Measurements from ENCODE around the gene KRTAP5-3. TPM values are rescaled to one million over a fixed set of nuclear protein-coding genes. Genes with fewer than 3 reads are reported as not detected.
A peak's percentile ranks its signal among the peaks of the same experiment; 100 is the strongest.

The KRTAP5-3 gene
- total and polyA plus RNA-seq, 2 of the 13 experiments (the other 11 are each of a cell fraction or from before 2014, with no cell fraction given): not detected

DNA sequence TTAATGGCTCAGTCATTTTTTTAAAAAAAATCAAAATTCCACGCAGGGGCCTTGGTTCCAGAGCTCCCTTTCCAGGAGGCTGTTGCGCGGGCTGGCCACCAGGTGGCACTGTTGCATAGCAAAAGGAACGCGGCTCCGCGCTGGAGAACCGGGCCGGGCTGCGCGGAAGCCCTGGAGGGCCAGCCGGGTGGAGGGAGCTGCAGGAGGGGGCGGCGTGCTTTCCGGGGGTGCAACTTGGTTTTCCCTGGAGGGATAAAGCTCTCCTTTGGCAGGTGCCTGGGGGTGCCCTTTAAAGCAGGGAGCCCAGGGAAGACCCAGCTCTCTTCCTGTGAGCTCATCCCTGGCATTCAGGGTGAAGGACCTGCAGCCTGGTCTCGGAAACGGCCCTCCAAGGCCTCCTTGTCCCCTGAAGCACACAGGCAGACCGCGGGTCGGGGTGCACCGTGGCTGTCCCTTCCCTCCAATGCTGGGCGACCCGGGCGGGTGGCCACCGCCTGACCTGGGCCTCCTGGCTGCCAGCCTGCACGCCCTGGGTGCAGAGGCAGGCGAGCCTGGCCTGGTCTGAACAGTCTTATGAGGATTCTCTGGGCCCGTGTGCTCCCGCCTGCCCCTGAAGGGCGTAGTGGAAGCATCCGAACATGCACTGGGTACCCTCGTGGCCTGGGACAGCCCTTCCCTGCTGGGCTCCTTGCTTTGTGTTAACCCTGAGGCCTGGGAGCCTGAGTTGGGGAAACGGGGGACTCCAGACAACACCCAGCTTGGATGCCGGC is 44.7 kb upstream of the KRTAP5-3 start (continued):
- peak; percentile 68; the same call in 1 of the 2 replicates for TF ChIP-seq ZNF713 (CRISPR knock-in tag; IDR thresholded peaks at IDR 0.05)
- no peak for TF ChIP-seq ZNF253 (CRISPR knock-in tag; IDR thresholded peaks at IDR 0.05; ENCODE audit: borderline replicate concordance)
- TF ChIP-seq THYN1 (CRISPR knock-in tag; IDR thresholded peaks at IDR 0.05; ENCODE audit: borderline replicate concordance, low read depth): no peak
- TF ChIP-seq, protein P1, sequence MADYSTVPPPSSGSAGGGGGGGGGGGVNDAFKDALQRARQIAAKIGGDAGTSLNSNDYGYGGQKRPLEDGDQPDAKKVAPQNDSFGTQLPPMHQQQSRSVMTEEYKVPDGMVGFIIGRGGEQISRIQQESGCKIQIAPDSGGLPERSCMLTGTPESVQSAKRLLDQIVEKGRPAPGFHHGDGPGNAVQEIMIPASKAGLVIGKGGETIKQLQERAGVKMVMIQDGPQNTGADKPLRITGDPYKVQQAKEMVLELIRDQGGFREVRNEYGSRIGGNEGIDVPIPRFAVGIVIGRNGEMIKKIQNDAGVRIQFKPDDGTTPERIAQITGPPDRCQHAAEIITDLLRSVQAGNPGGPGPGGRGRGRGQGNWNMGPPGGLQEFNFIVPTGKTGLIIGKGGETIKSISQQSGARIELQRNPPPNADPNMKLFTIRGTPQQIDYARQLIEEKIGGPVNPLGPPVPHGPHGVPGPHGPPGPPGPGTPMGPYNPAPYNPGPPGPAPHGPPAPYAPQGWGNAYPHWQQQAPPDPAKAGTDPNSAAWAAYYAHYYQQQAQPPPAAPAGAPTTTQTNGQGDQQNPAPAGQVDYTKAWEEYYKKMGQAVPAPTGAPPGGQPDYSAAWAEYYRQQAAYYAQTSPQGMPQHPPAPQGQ (CRISPR knock-in tag; IDR thresholded peaks at IDR 0.05; ENCODE audit: borderline replicate concordance): no peak
- no peak for TF ChIP-seq ZNF335 (CRISPR knock-in tag; IDR thresholded peaks at IDR 0.05)
- TF ChIP-seq SOX13 (IDR thresholded peaks at IDR 0.05): no peak
- TF ChIP-seq SOX13 (CRISPR knock-in tag; conservative IDR thresholded peaks at IDR 0.05 in 1 of 2, IDR thresholded peaks at IDR 0.05 in 1 of 2): no peak
- no peak for TF ChIP-seq SMARCE1 (IDR thresholded peaks at IDR 0.05; ENCODE audit: borderline replicate concordance)
- TF ChIP-seq PITX1 (CRISPR knock-in tag; IDR thresholded peaks at IDR 0.05): peak; percentile 16; the same call in 1 of the 2 replicates
- no peak for TF ChIP-seq ZNF562 (CRISPR knock-in tag; IDR thresholded peaks at IDR 0.05; ENCODE audit: borderline replicate concordance)
- TF ChIP-seq MATR3 (CRISPR knock-in tag; IDR thresholded peaks at IDR 0.05): no peak
- TF ChIP-seq, protein P2, sequence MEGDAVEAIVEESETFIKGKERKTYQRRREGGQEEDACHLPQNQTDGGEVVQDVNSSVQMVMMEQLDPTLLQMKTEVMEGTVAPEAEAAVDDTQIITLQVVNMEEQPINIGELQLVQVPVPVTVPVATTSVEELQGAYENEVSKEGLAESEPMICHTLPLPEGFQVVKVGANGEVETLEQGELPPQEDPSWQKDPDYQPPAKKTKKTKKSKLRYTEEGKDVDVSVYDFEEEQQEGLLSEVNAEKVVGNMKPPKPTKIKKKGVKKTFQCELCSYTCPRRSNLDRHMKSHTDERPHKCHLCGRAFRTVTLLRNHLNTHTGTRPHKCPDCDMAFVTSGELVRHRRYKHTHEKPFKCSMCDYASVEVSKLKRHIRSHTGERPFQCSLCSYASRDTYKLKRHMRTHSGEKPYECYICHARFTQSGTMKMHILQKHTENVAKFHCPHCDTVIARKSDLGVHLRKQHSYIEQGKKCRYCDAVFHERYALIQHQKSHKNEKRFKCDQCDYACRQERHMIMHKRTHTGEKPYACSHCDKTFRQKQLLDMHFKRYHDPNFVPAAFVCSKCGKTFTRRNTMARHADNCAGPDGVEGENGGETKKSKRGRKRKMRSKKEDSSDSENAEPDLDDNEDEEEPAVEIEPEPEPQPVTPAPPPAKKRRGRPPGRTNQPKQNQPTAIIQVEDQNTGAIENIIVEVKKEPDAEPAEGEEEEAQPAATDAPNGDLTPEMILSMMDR (CRISPR knock-in tag; IDR thresholded peaks at IDR 0.05): peak; percentile 96
- TF ChIP-seq TRIM24 (CRISPR knock-in tag; IDR thresholded peaks at IDR 0.05): no peak
- TF ChIP-seq ZNF543 (CRISPR knock-in tag; IDR thresholded peaks at IDR 0.05): no peak
- no peak for TF ChIP-seq DR1 (CRISPR knock-in tag; IDR thresholded peaks at IDR 0.05)
- TF ChIP-seq, protein P3, sequence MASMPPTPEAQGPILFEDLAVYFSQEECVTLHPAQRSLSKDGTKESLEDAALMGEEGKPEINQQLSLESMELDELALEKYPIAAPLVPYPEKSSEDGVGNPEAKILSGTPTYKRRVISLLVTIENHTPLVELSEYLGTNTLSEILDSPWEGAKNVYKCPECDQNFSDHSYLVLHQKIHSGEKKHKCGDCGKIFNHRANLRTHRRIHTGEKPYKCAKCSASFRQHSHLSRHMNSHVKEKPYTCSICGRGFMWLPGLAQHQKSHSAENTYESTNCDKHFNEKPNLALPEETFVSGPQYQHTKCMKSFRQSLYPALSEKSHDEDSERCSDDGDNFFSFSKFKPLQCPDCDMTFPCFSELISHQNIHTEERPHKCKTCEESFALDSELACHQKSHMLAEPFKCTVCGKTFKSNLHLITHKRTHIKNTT (CRISPR knock-in tag; IDR thresholded peaks at IDR 0.05): no peak
- TF ChIP-seq ZSCAN31 (CRISPR knock-in tag; IDR thresholded peaks at IDR 0.05; ENCODE audit: low read depth): no peak
- TF ChIP-seq TOE1 (CRISPR knock-in tag; IDR thresholded peaks at IDR 0.05): no peak
- no peak for TF ChIP-seq SATB2 (CRISPR knock-in tag; IDR thresholded peaks at IDR 0.05)
- TF ChIP-seq ZNF709 (CRISPR knock-in tag; IDR thresholded peaks at IDR 0.05): no peak
- TF ChIP-seq BRD4 (CRISPR knock-in tag; IDR thresholded peaks at IDR 0.05): peak; percentile 79; the same call in 1 of the 2 replicates
- no peak for TF ChIP-seq ZNF672 (CRISPR knock-in tag; IDR thresholded peaks at IDR 0.05)
- TF ChIP-seq KLF12 (CRISPR knock-in tag; IDR thresholded peaks at IDR 0.05; ENCODE audit: borderline replicate concordance): 0 out of 2 replicates have a peak, but pooled peaks have one; percentile 33
- TF ChIP-seq ZNF605 (CRISPR knock-in tag; IDR thresholded peaks at IDR 0.05): no peak; the same call in none of the 2 replicates
- no peak for TF ChIP-seq ZNF839 (CRISPR knock-in tag; IDR thresholded peaks at IDR 0.05; ENCODE audit: borderline replicate concordance)
